Epidermal melanocyte (primary cell): Measurements from ENCODE around the gene MSX2.

Experiments
- DNase-seq: peaks from one replicate; pipeline ENCODE4 v3.0.0; 2011; ENCODE audit warnings: low spot score; ENCODE audit not compliant: insufficient read length

Gene MSX2

DNA sequence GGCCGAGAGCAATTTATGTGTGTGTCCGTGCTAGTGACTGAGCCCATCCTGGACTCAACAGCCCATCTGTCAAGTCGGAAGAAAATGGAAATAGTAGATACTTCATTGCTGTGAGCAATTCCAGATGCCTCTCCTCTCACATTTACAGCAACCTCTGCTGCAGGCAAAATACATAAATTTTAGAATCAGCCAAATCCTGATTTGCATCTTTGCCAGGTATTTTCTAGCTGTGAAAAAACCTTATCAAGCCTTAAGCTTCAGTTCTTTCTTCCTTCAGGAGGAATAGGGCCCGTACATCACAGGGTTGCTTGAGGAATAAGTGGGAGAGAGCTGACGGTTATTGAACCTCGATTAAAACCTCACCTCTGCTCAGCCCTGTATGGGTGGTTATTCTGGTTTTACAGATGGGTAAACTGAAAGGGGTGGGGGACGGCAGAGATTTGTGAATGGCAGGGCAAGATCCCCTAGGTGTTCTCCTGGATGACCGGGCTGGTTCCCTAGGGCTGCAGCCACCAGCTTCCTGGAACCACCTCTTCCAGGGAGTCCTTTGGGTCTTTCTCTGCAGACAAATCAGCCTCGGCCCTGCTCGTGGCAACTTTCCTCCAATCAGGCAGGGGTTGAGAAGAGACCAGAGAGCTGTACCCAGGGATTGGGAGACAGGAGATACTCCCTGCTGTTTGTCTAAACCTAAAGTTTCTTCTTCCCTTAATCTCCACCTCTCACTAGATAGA is 5.3 kb upstream of the MSX2 start:
- no peak for DNase-seq

DNA sequence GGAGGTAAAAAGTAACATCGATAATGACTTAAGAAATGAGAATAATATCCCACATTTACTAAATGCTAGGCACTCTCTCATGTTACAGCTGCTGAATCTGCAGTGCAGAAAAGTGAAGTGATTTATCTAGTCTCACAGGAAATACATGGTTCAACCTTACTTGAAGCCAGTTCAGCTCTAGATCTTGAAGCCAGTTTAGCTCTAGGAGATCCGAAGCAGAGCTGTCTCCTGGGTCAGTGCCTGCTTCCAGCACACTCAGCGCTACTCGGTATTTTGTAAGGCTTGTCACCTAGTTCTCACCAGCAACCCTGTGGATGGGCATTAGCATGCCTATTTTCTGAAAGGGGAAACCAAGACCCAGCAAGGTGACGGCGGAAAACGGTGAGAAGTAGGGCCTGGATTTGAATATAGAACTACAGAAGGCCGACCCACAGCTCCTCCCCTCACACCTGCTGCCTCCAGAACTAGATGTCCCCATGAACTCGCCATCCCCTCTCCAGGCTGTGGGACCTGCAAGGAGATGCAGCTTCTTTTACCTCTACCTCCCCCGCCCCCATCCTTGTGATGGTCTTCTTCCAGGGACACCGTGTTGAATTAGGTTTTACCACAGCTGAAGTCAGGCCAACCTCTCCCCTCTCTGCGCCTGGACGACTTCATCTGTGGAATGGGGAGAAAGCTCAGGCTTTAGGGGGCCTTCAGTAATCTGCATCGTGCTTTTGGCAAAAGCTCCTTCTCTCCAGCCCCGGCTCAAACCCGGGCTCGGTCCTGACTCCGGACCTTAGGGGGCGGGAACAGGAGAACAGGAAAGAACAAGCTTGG is 4.4 kb upstream of the MSX2 start:
- DNase-seq = no peak

DNA sequence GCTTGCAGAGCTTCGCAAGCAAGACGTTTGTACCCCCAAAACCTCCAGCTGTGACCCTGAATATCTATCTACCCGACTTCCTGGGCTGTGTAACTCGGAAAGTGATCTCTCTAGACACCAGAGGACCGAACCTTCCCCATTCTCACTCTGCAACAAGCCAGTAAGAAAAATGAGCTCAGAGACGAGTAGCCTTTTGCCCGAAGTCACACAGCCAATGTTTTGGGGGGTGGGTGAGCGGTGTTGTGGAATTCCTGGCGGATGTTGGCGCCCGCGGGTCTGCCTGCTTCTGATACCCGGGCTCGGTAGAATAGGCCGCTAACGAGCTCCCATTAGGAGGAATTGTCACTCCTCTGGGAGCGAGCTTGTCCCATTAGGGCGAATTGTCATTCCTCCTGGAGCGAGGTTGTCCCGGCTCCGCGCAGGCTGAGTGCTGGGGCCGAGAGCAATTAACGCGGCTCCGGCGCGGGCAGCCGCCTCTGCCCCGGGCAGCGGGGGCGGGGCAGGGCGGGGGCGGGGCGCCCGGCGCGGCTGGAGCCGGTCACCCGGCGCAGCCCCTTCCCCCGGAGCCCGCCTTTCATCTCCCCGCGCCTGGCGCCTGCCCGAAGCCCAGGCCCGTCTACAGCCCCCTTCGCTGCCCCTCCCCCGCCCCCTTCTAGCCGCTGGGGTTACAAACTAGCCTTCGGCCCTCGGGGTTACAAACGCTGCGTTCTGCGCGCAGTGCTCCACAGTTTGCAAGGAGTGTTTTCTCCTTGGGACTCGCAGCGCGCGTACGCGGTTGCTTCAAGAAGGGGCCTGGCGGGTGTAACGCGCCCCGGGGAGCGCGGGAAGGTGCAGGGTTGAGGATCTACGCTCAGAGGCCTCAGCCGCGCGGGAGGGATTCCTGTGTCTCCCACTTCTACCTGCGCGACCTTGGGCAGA is 3.5 kb upstream of the MSX2 start:
- DNase-seq = no peak

DNA sequence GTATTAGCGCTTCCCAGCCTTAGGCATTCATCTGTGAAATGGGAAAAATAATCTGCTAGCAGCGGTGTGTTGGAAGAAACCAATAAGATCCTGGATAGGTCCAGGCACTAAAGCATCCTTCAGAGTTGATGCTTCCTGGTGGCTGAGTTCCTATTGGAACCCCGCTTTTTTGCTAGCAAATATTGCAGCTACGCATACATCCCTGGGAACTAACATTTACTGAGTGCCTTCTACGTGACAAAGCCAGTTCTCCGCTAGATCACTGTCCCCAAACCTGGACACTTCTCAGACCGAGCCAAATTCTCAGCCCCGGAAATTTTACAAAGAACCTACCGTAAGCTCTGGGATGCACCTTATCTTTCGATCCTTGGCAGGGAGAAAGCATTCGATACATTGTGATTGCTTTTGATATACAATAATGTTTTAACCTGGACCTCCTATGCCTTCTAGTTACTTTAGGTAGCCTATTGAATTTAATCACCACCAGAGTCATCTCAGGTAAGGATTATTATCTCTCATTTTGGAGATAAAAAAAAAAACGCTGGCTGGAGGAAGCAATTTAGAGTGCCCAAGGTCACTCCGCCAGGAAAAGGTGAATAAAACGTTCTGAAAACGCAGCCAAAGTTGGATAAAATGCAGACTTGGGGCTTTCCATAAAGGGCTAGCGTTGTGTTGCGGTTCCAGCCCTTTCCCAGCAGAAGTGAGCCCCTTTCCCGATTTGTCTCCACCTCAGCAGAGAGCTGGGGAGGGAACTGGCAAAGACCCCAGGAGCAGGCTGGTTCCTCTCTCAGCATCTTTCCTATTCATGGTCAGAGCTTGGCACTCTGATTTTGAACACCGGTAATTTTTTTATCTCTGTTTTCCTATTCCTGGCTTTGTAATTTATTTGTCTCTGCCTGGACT is 2.6 kb upstream of the MSX2 start:
- DNase-seq = peak; percentile 6

DNA sequence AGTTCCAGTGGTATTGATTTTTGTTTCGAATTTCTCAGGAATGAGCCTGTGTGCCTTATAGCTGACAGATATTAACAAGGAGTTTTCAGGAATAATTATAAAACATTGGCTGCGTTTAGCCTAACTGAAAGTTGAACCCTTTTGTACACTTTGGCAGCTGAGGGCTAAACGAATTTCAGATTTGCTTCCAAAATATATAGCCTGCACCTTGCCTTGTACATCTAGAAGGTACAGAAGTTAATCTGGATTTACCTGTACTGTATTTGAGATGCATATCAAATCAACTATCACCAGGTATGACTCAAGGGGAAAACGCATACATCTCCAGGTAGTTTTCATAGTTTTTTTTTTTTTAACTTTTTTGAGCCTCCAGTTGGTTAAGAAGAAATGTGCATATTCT is 1.9 kb upstream of the MSX2 start:
- no peak for DNase-seq

DNA sequence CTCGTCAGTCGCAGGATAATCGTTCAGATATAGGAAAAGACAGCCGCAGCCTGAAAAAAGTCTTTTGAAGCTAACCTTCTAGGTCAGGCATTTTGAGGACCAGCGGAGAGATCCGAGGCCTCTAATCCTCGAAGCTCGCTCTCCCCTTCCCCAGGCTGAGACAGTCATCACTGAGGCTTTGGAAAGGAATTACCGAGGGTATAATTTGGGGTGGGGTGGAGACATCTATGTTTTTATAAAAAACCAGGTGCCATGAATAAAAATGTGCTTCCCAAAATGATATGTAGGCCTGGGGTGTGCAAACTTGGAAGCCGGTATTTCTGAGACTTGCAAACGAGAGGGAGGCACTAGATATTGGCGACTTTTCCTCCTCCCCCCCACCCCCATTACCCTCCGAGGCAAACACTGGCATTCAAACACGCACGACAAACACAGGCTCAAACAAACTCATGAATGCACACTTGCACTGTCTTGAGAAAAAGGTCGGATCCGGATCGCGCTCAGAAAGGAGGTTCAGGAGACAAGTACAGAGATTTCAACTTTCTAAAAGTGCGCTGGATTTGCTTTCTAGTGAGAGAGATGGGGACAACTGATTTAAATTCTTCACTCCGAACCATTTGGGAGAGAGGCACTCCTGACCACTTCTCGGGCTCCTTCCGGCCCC is 935 bp upstream of the MSX2 start:
- DNase-seq = no peak

DNA sequence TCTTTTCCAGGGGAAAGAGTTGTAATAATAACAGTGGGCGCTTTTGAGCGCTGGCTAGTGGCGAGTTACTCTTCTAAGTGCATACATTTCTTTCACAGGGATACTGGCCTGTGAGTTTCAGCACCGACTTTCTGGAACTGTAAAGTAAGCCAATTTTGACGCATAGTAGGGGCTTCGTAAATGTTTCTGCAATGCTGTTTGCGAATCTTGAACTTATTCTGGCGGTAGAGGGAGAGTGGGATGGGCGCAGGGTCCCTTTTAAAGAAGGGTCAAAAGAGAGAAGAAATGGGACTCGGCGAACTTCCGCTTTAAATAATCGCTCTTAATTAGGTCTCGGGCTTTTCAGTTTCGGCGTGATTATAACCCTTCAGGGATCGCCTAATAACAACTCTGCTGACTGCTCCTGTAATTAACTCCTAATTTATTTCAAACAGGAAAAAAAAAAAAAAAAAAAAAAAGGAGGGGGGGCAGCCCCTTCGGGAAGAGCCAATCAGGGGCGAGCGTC is 351 bp upstream of the MSX2 start:
- DNase-seq = no peak

DNA sequence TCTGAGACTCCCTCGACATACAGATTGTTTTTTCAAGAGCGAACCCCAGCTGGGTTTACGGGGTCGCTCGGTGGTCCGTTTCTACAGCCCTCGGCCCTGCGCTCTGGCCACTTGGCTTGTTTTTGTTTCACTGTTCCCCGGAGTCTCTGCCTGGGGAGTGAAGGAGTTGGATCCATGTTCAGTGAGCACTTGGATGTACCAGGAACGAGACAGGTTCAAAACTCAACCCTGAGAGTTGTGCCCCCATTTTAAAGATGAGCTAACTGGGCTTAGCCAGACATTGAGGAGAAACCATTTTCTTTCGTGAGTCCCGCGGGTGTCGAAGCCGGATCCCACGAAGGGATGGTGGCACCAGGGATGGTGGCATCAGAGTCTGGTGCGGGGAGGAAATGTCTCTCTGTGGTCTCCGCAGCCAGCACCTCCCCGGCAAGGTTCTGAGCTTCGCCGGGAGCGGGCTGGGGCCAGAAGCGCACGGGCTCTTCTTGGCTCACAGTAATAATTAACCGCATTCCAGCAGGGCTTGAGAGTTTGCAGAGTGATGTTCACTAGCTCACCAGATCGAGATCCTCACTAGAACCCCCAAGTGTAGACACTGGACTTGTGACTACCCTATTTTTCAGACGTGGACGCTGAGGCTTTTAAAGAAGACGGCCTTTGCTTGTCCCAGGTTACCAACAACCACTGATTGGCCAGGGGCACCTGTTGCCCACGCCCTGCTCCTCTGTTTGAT is 1.0 kb downstream of the MSX2 start:
- DNase-seq = no peak

DNA sequence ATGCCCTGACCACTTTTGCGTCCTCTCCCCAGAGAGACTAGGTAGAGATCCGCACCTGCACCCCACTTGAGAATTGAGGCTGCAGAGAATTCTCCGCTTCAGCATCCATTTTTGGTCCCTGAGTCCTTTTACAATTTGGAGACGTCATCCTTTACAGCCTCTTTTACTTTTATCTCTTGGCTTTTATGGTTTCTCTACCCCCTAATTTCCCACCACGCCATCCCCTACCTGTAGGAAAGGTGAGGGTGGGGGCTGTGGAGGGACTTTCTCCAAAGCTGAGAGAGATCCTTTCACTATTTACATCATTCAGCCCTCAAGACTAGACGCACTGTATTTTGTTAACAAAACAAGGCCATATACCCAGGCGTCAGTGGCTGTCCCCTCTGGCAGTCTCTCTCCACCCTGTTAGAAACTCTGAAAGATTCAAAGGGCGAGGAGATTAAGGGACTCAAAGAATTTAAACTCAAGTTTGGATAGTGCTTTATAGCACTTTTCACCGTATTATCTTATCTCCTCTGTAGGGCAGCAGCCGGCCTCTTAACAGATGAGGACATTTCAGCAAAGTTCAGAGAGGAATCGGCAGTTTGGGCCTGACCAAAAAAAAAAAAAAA is 1.7 kb downstream of the MSX2 start:
- no peak for DNase-seq

DNA sequence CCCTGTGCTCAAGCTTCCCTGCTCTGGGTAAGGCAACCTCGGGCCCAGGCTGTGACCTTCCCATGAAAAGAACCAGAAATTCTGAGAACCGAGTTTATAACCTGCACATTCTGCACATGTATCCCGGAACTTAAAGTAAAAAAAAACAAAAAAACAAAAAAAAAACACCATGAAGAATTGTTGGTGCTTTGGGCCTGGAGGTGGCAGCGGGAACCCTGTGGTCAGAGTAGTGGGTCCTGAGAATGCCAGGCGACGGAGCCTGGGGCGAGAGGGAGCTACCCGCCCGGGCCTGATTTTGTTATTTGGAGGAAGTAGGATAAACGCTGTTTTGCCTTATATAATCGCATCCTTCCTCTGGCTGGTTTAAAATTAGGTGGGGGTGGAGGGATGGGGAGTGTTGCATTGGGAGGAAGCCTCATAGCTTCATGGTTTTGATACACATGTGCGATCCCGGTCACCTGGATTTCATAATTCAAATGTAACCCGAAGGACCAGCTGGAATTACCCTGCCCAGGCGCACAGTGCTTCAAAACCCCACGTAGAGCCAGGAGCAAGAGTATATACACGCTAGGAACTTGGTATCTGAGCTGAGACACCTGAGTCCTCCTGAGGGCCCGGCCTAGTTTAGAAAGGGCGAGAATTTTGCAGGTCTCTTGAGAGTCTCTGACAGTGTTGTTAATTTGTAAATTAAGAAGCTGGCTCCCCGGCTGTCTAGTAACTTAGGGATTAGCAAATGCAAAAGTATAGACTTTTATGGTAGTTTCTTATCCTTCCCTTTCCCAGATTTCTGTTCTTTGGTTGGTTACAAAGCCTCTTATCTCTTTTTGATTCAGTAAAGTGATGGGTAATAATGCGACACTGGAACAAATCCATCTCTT is 2.8 kb downstream of the MSX2 start:
- no peak for DNase-seq

DNA sequence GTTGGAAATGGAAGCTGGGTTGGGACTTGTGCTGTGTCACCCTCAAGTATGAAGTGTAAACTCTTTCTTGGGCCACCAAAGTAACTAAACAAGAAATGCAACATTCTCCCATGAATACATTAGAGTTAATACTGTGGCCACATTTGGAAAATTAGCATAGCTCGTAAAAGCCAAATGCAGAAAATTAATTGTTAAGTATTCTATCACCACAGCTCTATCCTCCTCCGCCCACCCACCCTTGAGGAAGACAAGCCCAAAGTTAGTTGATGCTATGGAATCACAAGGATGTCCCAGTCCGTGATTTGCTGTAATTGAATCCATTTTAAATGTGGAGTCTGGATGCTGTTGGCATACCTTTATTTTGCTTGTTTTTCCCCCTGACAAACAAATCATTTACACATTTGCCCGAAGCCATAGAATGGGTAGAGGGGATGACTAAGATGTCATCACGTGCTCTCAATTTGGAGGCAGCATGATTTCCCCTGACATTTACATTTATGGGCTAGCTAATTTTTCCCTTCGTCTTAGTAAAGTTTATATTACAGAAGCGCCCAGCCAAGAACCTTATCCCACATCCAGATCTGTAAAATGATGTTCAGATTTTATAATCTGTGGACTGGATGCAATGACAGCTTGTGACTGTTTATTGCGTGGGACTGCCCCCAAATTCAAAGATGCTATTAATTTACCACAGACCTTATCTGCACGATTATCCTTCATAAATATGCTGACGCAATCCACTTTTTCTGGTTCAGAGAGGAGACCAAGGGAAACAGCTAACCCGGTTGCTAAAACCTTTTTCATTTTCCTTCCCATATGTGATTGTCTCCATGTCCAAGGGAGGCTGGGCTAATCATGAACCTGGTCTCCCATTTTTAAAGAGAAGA is 3.7 kb downstream of the MSX2 start:
- no peak for DNase-seq

DNA sequence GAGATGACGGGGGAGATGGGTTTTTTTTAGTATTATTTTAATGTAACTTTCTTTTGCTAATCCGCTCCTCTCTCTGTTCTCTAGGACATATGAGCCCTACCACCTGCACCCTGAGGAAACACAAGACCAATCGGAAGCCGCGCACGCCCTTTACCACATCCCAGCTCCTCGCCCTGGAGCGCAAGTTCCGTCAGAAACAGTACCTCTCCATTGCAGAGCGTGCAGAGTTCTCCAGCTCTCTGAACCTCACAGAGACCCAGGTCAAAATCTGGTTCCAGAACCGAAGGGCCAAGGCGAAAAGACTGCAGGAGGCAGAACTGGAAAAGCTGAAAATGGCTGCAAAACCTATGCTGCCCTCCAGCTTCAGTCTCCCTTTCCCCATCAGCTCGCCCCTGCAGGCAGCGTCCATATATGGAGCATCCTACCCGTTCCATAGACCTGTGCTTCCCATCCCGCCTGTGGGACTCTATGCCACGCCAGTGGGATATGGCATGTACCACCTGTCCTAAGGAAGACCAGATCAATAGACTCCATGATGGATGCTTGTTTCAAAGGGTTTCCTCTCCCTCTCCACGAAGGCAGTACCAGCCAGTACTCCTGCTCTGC is 4.8 kb downstream of the MSX2 start:
- no peak for DNase-seq

DNA sequence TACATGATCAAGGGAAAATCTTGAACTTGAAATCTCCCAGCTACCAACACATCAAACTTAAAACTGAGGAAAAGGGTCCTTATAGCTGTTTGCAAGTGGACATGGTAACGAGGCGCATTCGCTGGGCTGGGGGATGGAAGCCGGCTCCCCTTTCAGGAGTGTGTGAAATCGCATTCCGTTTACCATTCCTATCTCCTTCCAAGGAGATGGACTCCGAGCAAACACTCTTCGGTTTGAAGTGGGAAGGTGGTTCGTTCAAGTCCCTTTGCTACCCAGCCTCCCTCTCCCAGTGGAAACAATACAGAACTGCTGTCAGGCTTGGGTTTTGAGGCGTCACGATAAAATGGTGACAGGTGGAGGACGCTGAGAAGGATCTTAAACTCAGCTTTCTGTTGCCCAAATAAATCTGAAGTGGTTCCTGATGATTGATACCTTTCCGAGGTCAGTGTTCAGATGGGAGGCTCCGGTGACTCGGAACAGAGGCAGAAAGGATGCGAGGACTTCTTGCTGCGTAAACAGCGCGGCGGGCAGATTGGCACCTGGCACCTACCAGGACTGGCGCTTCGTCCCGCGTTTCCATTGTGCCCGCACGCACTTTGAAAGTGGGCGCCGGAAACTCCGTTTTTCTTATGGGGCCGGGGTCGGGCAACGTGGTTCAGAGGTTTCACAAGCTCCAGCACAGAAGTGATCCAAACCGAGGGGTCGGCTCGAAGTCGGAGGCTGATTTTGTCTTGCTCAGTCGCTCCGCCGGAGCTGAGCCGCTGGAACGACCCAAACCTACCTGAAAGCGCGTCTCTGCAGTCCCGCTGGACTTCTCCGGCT is 7.0 kb downstream of the MSX2 start:
- DNase-seq = no peak

DNA sequence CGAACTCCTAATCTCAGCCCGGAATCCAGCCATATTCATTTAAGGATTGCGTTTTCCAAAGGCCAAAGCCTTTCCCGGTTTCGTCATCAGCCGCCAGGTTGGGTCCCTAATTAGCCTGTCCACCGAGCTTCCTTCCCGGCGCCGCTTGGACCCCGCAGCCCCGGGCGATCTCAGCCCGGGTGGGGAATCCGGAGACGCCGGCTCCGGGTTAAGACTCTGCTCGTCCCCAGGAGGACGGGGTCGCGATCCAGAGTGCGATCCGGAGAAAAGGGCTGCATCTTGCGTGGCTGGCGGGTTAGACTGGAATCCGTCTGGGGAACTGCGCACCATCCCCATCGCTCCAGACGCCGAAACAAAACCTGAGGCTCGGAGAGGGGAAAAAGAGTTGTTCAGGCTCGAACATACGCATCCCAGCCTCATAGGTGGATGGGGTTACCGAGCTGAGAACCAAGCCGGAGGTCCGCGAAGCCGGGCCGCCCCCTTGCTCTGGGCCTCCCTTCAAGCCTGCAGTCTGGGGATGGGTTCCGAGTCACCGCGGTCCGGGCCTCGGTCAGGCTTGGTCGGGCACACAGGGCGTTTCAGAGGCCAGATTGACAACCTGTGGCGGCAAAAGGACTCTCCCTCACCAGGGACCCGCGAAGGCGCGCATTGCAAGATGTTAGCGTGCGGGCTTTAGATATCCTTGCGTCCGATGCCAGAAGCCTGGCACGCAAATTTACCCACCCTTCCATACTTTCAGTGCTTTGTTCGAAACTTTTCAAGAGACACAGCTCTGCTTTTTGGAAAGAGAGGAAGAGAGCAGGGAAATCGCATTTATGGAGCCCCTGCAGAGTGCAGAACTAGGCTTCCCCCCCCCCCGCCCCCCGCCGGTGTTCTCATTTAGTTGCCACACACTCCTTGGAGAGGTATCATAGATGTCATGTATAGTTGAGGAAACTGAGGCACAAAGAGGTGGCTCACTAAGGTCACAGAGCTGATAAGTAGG is 7.9 kb downstream of the MSX2 start:
- DNase-seq = no peak
